Parathyroid adenoma (tissue), 2 donors: ENCODE results near the gene CEP89.

Experiments
- H2AFZ ChIP-seq: fragments of 300-600 bp; sonication (generic); one replicate; pipeline ENCODE4 v1.7.0; 2017; ENCODE audit warnings: antibody characterized with exemption, mild to moderate bottlenecking
- H3K27ac ChIP-seq: fragments of 300-600 bp; sonication (generic); one replicate; pipeline ENCODE4 v1.7.0; 2017
- H3K27me3 ChIP-seq: fragments of 300-600 bp; sonication (generic); one replicate; pipeline ENCODE4 v1.7.0; 2017; ENCODE audit warnings: low read length; ENCODE audit not compliant: control insufficient read depth, insufficient read depth
- H3K36me3 ChIP-seq: fragments of 300-600 bp; sonication (generic); one replicate; pipeline ENCODE4 v1.7.0; 2017; ENCODE audit warnings: low read length; ENCODE audit not compliant: control insufficient read depth, insufficient read depth
- H3K4me1 ChIP-seq: fragments of 300-600 bp; sonication (generic); one replicate; pipeline ENCODE4 v1.7.0; 2017; ENCODE audit warnings: control low read depth
- H3K4me2 ChIP-seq: fragments of 300-600 bp; sonication (generic); one replicate; pipeline ENCODE4 v1.7.0; 2017; ENCODE audit warnings: low read length
- H3K4me3 ChIP-seq: fragments of 300-600 bp; sonication (generic); one replicate; pipeline ENCODE4 v1.7.0; 2017; ENCODE audit warnings: low read depth, low read length
- H3K79me2 ChIP-seq: fragments of 300-600 bp; sonication (generic); one replicate; pipeline ENCODE4 v1.7.0; 2017; ENCODE audit warnings: control low read depth
- H3K9ac ChIP-seq: fragments of 300-600 bp; sonication (generic); one replicate; pipeline ENCODE4 v1.7.0; 2017; ENCODE audit warnings: mild to moderate bottlenecking
- H3K9me3 ChIP-seq: fragments of 300-600 bp; sonication (generic); one replicate; pipeline ENCODE4 v1.7.0; 2017; ENCODE audit warnings: low read length; ENCODE audit not compliant: control insufficient read depth
- TF ChIP-seq, protein P1 (sequence below): fragments of 300-600 bp; sonication (generic); IDR thresholded peaks from one replicate; pipeline ENCODE4 v1.7.0; 2017; ENCODE audit warnings: antibody characterized with exemption, mild to moderate bottlenecking
- donor health status: primary hyperparathyroidism.

Gene CEP89

GRCh38 chr19:32914879-32915660 lies 56.7 kb downstream of the CEP89 start:
- TF ChIP-seq, protein P1, sequence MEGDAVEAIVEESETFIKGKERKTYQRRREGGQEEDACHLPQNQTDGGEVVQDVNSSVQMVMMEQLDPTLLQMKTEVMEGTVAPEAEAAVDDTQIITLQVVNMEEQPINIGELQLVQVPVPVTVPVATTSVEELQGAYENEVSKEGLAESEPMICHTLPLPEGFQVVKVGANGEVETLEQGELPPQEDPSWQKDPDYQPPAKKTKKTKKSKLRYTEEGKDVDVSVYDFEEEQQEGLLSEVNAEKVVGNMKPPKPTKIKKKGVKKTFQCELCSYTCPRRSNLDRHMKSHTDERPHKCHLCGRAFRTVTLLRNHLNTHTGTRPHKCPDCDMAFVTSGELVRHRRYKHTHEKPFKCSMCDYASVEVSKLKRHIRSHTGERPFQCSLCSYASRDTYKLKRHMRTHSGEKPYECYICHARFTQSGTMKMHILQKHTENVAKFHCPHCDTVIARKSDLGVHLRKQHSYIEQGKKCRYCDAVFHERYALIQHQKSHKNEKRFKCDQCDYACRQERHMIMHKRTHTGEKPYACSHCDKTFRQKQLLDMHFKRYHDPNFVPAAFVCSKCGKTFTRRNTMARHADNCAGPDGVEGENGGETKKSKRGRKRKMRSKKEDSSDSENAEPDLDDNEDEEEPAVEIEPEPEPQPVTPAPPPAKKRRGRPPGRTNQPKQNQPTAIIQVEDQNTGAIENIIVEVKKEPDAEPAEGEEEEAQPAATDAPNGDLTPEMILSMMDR, result no peak
- no peaks in the 10 kb centered on the region for H3K4me1 ChIP-seq
- H3K27me3 ChIP-seq, result no peaks in the 10 kb centered on the region
- H3K9ac ChIP-seq, result no peak overlapping the region
- no peaks in the 10 kb centered on the region for H3K79me2 ChIP-seq
- no peak overlapping the region for H3K4me3 ChIP-seq
- H3K9me3 ChIP-seq, result no peaks in the 10 kb centered on the region
- no peaks in the 10 kb centered on the region for H3K36me3 ChIP-seq
- no peak overlapping the region for H3K4me2 ChIP-seq
- no peak overlapping the region for H2AFZ ChIP-seq
- no peak overlapping the region for H3K27ac ChIP-seq

DNA sequence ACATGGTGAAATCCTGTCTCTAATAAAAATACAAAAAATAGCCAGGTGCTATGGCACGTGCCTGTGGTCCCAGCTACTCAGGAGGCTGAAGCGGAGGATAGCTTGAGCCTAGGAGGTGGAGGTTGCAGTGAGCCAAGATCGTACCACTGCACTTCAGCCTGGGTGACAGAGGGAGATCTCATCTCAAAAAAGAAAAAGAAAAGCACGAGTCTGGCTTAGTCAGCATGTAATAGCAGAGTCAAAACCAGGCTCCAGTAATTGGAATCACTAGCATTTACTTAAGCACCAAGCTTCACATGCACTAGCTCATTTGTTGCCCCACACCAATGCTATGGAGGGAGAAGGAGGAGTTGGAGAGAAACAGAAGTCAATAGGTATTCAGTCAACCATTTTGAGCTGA lies 60.3 kb downstream of the CEP89 start:
- Histone ChIP-seq H3K27me3 (no peaks in the 10 kb centered on the region), H3K36me3 (no peaks in the 10 kb centered on the region), H3K9me3 (no peaks in the 10 kb centered on the region), H3K4me2 (no peak overlapping the region), H3K4me3 (no peak overlapping the region), H3K27ac (no peak overlapping the region), H3K79me2 (no peaks in the 10 kb centered on the region), H3K4me1 (no peaks in the 10 kb centered on the region), H2AFZ (no peak overlapping the region), H3K9ac (no peak overlapping the region)
- TF ChIP-seq, protein P1, result no peak

DNA sequence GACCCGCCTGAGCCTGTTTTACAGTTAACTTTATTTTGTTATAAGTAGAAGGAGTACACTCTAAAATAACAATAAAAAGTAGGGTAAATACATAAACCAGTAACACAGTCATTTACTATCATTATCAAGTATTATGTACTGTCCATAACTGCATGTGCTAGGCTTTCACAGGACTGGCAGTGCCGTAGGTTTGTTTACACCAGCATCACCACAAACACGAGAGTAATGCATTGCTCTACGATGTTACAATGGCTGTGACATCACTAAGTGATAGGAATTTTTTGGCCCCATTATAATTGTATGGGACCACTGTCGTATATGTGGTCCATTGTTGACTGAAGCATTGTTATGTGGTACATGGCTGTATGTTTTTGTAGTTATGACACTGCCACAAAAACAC lies 60.9 kb downstream of the CEP89 start:
- TF ChIP-seq, protein P1, result no peak
- H3K9me3 ChIP-seq, result no peaks in the 10 kb centered on the region
- H3K79me2 ChIP-seq, result no peaks in the 10 kb centered on the region
- no peak overlapping the region for H3K4me2 ChIP-seq
- no peaks in the 10 kb centered on the region for H3K4me1 ChIP-seq
- no peaks in the 10 kb centered on the region for H3K36me3 ChIP-seq
- no peak overlapping the region for H3K9ac ChIP-seq
- no peaks in the 10 kb centered on the region for H3K27me3 ChIP-seq
- H3K27ac ChIP-seq, result no peak overlapping the region
- H2AFZ ChIP-seq, result no peak overlapping the region
- no peak overlapping the region for H3K4me3 ChIP-seq

DNA sequence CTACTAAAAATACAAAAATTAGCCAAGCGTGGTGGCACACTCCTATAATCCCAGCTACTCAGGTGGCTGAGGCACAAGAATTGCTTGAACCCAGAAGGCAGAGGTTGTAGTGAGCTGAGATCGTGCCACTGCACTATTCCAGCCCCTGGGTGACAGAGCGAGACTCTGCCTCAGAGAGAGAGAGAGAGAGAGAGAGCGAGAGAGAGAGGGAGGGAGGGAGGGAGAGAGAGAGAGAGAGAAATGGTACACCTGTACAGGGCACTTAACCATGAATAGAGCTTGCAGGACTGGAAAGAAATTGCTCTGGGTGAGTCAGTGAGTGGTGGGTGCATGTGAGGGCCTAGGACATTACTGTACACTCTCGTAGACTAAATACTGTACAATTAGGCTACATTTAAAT lies 61.7 kb downstream of the CEP89 start:
- Histone ChIP-seq H3K4me1 (no peaks in the 10 kb centered on the region), H3K27me3 (no peaks in the 10 kb centered on the region), H3K4me3 (no peak overlapping the region), H3K4me2 (no peak overlapping the region), H3K36me3 (no peaks in the 10 kb centered on the region), H2AFZ (no peak overlapping the region), H3K79me2 (no peaks in the 10 kb centered on the region), H3K27ac (no peak overlapping the region), H3K9me3 (no peaks in the 10 kb centered on the region), H3K9ac (no peak overlapping the region)
- TF ChIP-seq, protein P1, result no peak

GRCh38 chr19:32909257-32909656 lies 62.5 kb downstream of the CEP89 start:
- no peaks in the 10 kb centered on the region for H3K4me1 ChIP-seq
- TF ChIP-seq, protein P1, result no peak
- H3K27ac ChIP-seq, result no peak overlapping the region
- H3K4me2 ChIP-seq, result no peak overlapping the region
- no peaks in the 10 kb centered on the region for H3K9me3 ChIP-seq
- H3K4me3 ChIP-seq, result no peak overlapping the region
- no peak overlapping the region for H2AFZ ChIP-seq
- no peaks in the 10 kb centered on the region for H3K36me3 ChIP-seq
- no peaks in the 10 kb centered on the region for H3K79me2 ChIP-seq
- no peak overlapping the region for H3K9ac ChIP-seq
- H3K27me3 ChIP-seq, result no peaks in the 10 kb centered on the region
